Neural progenitor cell (in vitro differentiated cells): ENCODE measurements around the gene PRIMA1.

Source experiments
- CTCF ChIP-seq: fragments of 200-600 bp; sonication (generic); IDR thresholded peaks from 2 replicates; pipeline ENCODE4 v1.5.1; 2017; ENCODE audit warnings: antibody characterized with exemption, mild to moderate bottlenecking
- EZH2 ChIP-seq: fragments of 200-600 bp; sonication (generic); IDR thresholded peaks from 2 replicates; pipeline ENCODE4 v1.6.1; 2017; ENCODE audit warnings: antibody characterized with exemption, mild to moderate bottlenecking, moderate library complexity

GRCh38 chr14:93744876-93745275 lies 43.4 kb downstream of the PRIMA1 start:
- no peak for TF ChIP-seq CTCF
- TF ChIP-seq EZH2, result no peak
